ENCODE measurements around the gene FILIP1.

The FILIP1 gene

DNA sequence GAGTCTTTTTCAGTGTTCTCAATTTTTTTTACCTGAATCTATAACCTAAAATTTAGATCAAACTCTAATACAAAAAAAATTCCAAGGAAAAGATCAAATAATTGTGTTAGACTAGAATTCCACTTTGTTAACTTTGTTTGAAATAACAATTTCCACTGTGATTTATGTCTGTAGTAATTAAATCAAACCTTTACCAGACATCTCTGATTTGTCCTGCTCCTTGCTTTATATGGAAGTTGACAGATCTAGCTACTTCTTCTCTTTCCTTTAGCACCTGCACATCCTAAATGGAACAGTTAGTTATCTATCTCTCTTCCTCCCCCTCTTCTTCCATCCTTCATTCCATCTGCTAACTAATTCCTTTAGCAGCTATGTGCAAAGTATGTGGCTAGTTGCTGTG, 109.5 kb downstream of the FILIP1 start:
- TF ChIP-seq, protein P1, sequence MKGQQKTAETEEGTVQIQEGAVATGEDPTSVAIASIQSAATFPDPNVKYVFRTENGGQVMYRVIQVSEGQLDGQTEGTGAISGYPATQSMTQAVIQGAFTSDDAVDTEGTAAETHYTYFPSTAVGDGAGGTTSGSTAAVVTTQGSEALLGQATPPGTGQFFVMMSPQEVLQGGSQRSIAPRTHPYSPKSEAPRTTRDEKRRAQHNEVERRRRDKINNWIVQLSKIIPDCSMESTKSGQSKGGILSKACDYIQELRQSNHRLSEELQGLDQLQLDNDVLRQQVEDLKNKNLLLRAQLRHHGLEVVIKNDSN (IDR thresholded peaks at IDR 0.05): no peak
- TF ChIP-seq TCF12 (IDR thresholded peaks at IDR 0.05; ENCODE audit: low read depth): no peak
- TF ChIP-seq EGR1 (IDR thresholded peaks at IDR 0.05): no peak
- TF ChIP-seq EP300 (IDR thresholded peaks at IDR 0.05; ENCODE audit: borderline replicate concordance): no peak
- TF ChIP-seq TAF1 (IDR thresholded peaks at IDR 0.05; ENCODE audit: low read depth): no peak
- TF ChIP-seq, protein P2, sequence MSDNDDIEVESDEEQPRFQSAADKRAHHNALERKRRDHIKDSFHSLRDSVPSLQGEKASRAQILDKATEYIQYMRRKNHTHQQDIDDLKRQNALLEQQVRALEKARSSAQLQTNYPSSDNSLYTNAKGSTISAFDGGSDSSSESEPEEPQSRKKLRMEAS (IDR thresholded peaks at IDR 0.05): no peak
- TF ChIP-seq RAD21 (IDR thresholded peaks at IDR 0.05; ENCODE audit: low read depth): no peak
- TF ChIP-seq, protein P3, sequence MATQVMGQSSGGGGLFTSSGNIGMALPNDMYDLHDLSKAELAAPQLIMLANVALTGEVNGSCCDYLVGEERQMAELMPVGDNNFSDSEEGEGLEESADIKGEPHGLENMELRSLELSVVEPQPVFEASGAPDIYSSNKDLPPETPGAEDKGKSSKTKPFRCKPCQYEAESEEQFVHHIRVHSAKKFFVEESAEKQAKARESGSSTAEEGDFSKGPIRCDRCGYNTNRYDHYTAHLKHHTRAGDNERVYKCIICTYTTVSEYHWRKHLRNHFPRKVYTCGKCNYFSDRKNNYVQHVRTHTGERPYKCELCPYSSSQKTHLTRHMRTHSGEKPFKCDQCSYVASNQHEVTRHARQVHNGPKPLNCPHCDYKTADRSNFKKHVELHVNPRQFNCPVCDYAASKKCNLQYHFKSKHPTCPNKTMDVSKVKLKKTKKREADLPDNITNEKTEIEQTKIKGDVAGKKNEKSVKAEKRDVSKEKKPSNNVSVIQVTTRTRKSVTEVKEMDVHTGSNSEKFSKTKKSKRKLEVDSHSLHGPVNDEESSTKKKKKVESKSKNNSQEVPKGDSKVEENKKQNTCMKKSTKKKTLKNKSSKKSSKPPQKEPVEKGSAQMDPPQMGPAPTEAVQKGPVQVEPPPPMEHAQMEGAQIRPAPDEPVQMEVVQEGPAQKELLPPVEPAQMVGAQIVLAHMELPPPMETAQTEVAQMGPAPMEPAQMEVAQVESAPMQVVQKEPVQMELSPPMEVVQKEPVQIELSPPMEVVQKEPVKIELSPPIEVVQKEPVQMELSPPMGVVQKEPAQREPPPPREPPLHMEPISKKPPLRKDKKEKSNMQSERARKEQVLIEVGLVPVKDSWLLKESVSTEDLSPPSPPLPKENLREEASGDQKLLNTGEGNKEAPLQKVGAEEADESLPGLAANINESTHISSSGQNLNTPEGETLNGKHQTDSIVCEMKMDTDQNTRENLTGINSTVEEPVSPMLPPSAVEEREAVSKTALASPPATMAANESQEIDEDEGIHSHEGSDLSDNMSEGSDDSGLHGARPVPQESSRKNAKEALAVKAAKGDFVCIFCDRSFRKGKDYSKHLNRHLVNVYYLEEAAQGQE (IDR thresholded peaks at IDR 0.05; ENCODE audit: low read depth): no peak
- TF ChIP-seq CEBPB (IDR thresholded peaks at IDR 0.05): no peak
- TF ChIP-seq FOXM1 (IDR thresholded peaks at IDR 0.05; ENCODE audit: borderline replicate concordance, low read depth): no peak
- TF ChIP-seq ZBTB7A (IDR thresholded peaks at IDR 0.05; ENCODE audit: low read depth): no peak
- TF ChIP-seq YY1 (IDR thresholded peaks at IDR 0.05; ENCODE audit: low read depth): no peak
- TF ChIP-seq CREB1 (IDR thresholded peaks at IDR 0.05; ENCODE audit: low read depth): no peak
- TF ChIP-seq TEAD4 (IDR thresholded peaks at IDR 0.05): no peak
- TF ChIP-seq NFIC (IDR thresholded peaks at IDR 0.05): no peak

DNA sequence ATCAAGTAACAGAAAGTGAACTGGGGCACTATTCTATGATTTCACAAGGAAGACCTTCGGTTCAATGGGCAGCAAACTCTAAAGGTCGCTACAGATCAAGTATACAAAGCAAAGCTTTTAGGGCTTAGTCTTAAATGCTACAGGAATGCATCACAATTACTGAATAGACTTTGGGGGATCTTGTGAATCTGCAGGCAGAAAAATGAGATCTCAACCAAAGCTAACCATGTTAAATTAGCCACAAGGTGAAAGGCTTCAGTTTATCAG, 111.0 kb downstream of the FILIP1 start:
- no peak for TF ChIP-seq YY1 (IDR thresholded peaks at IDR 0.05; ENCODE audit: low read depth)
- TF ChIP-seq, protein P1 (IDR thresholded peaks at IDR 0.05): no peak
- no peak for TF ChIP-seq ZBTB7A (IDR thresholded peaks at IDR 0.05; ENCODE audit: low read depth)
- no peak for TF ChIP-seq FOXM1 (IDR thresholded peaks at IDR 0.05; ENCODE audit: borderline replicate concordance, low read depth)
- TF ChIP-seq CEBPB (IDR thresholded peaks at IDR 0.05): no peak
- TF ChIP-seq, protein P3 (IDR thresholded peaks at IDR 0.05; ENCODE audit: low read depth): no peak
- no peak for TF ChIP-seq EP300 (IDR thresholded peaks at IDR 0.05; ENCODE audit: borderline replicate concordance)
- TF ChIP-seq TEAD4 (IDR thresholded peaks at IDR 0.05): no peak
- no peak for TF ChIP-seq RAD21 (IDR thresholded peaks at IDR 0.05; ENCODE audit: low read depth)
- TF ChIP-seq NFIC (IDR thresholded peaks at IDR 0.05): no peak
- TF ChIP-seq, protein P2 (IDR thresholded peaks at IDR 0.05): no peak
- TF ChIP-seq EGR1 (IDR thresholded peaks at IDR 0.05): no peak
- no peak for TF ChIP-seq TCF12 (IDR thresholded peaks at IDR 0.05; ENCODE audit: low read depth)
- TF ChIP-seq TAF1 (IDR thresholded peaks at IDR 0.05; ENCODE audit: low read depth): no peak

DNA sequence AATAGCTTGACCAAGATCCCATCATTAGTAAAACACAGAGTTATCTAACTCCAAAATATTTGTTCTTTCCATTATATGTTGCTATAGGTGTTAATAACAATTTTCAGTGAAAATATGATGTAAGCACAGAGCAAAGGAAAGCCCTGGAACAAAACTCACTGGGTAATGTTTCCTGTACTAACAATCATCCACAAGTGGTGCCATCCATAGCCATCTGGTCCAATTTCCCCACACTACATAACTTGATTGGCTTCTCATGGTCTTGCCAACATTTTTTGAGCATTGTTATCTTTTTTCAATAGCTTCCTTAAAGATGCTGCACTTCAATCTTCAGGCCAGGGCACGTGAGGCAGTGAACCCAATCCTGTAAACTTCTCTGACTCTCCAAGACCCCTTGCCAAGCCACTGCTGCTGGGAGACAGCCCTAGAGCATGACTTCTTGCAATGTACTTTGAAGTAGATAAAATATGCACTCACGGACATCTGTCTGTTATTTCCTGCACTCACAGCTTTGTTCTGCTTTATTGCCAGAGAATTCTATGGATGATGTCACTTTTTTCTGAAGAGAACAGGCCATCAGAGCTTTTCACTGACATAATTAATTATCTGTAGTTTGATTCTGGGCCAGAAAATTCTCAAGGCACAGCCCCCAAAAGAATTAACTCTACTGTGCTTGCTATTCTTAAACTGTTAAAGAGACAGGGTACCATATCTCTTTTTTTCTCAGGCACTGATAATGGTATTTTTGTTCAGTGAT, 111.5 kb downstream of the FILIP1 start:
- TF ChIP-seq TCF12 (IDR thresholded peaks at IDR 0.05; ENCODE audit: low read depth) (no peak), FOXM1 (IDR thresholded peaks at IDR 0.05; ENCODE audit: borderline replicate concordance, low read depth) (no peak), RAD21 (IDR thresholded peaks at IDR 0.05; ENCODE audit: low read depth) (no peak), EP300 (IDR thresholded peaks at IDR 0.05; ENCODE audit: borderline replicate concordance) (no peak), EGR1 (IDR thresholded peaks at IDR 0.05) (no peak), CEBPB (IDR thresholded peaks at IDR 0.05) (no peak), NFIC (IDR thresholded peaks at IDR 0.05) (no peak), YY1 (IDR thresholded peaks at IDR 0.05; ENCODE audit: low read depth) (no peak), CREB1 (IDR thresholded peaks at IDR 0.05; ENCODE audit: low read depth) (no peak), TEAD4 (IDR thresholded peaks at IDR 0.05) (no peak), TAF1 (IDR thresholded peaks at IDR 0.05; ENCODE audit: low read depth) (no peak), ZBTB7A (IDR thresholded peaks at IDR 0.05; ENCODE audit: low read depth) (no peak)
- TF ChIP-seq, protein P2 (IDR thresholded peaks at IDR 0.05): no peak
- TF ChIP-seq, protein P1 (IDR thresholded peaks at IDR 0.05): no peak
- TF ChIP-seq, protein P3 (IDR thresholded peaks at IDR 0.05; ENCODE audit: low read depth): no peak
